Adipose tissue (tissue), 3 donors: ENCODE data around the gene SH3RF3. TPM values are rescaled to one million over a fixed set of nuclear protein-coding genes. Genes with fewer than 3 reads are reported as not detected.
"Not testable (repeated sequence)": the region's sequence is repeated elsewhere in the genome, so short reads cannot be mapped to it uniquely, and the experiment has no call there.

Experiments used
- H3K27ac ChIP-seq: one replicate; pipeline ENCODE4 v1.5.1; 2013; ENCODE audit warnings: low read depth, low read length
- WGBS, 3 donors: extraction: QIAGEN DNeasy Blood & Tissue Kit; methylation state at CpG; one replicate each; pipeline ENCODE4 v1.1.7; 2013; 5-methylcytosine and 5-hydroxymethylcytosine counted together
- polyA plus RNA-seq, 3 donors: library from polyadenylated mRNA; stranded (reverse); fragments of 200-250 nt; gene quantifications; one replicate each; pipeline ENCODE4 v1.2.3, GENCODE V29; 2013
- donor health status: healthy with polysubstance abuse.
- donor health status: Bipolar disorder and iron deficiency.
- donor health status: healthy.

The SH3RF3 gene
- polyA plus RNA-seq, 3 donors, result 1.2 to 6.5 (median 5.4) TPM

GRCh38 chr2:109148117-109148746, 19.2 kb downstream of the SH3RF3 start:
- 69 to 87% (median 73%) methylated on average over 12 of the region's 12 CpGs for WGBS, 3 donors
- H3K27ac ChIP-seq, result no peak overlapping the region

- H3K27ac ChIP-seq, result no peak overlapping the region
- WGBS, 3 donors, result 62 to 80% (median 76%) methylated on average over 8 of the region's 8 CpGs
These were observed 20.1 kb downstream of the SH3RF3 start for GRCh38 chr2:109148991-109149645.

GRCh38 chr2:109150559-109150958, 21.6 kb downstream of the SH3RF3 start:
- WGBS, 3 donors, result 78 to 97% (median 88%) methylated on average over 3 of the region's 3 CpGs
- H3K27ac ChIP-seq, result no peak overlapping the region

GRCh38 chr2:109151519-109151918, 22.5 kb downstream of the SH3RF3 start:
- H3K27ac ChIP-seq, result no peak overlapping the region
- WGBS, 3 donors, result 84 to 91% (median 91%) methylated on average over 4 of the region's 4 CpGs

GRCh38 chr2:109153005-109153784, 24.2 kb downstream of the SH3RF3 start:
- 86 to 88% (median 86%) methylated on average over 10 of the region's 10 CpGs for WGBS, 3 donors

GRCh38 chr2:109153807-109154206, 24.8 kb downstream of the SH3RF3 start:
- no peak overlapping the region for H3K27ac ChIP-seq
- WGBS, 3 donors, result 72 to 86% (median 78%) methylated on average over 5 of the region's 5 CpGs

More at GRCh38 chr2:109153005-109153784, 24.2 kb downstream of the SH3RF3 start:
- no peak overlapping the region for H3K27ac ChIP-seq

- WGBS, 3 donors, result 80 to 94% (median 81%) methylated on average over 3 of the region's 3 CpGs
- no peak overlapping the region for H3K27ac ChIP-seq
These were observed 25.2 kb downstream of the SH3RF3 start for GRCh38 chr2:109154226-109154625.

GRCh38 chr2:109155553-109156451, 26.8 kb downstream of the SH3RF3 start:
- H3K27ac ChIP-seq, result no peak overlapping the region
- WGBS, 3 donors, result 64 to 67% (median 67%) methylated on average over 11 of the region's 11 CpGs

GRCh38 chr2:109157563-109158105, 28.6 kb downstream of the SH3RF3 start:
- 83 to 97% (median 91%) methylated on average over 5 of the region's 5 CpGs for WGBS, 3 donors
- no peak overlapping the region for H3K27ac ChIP-seq

- H3K27ac ChIP-seq, result no peak overlapping the region
- 72 to 96% (median 92%) methylated on average over 5 of the region's 5 CpGs for WGBS, 3 donors
These were observed 29.2 kb downstream of the SH3RF3 start for GRCh38 chr2:109158237-109158636.

- 83 to 96% (median 92%) methylated on average over 13 of the region's 13 CpGs for WGBS, 3 donors
- no peak overlapping the region for H3K27ac ChIP-seq
These were observed 30.1 kb downstream of the SH3RF3 start for GRCh38 chr2:109159096-109159495.

- no peak overlapping the region for H3K27ac ChIP-seq
- 72 to 83% (median 82%) methylated on average over 8 of the region's 8 CpGs for WGBS, 3 donors
These were observed 31.9 kb downstream of the SH3RF3 start for GRCh38 chr2:109160714-109161440.

GRCh38 chr2:109162367-109162766, 33.4 kb downstream of the SH3RF3 start:
- H3K27ac ChIP-seq, result not testable (repeated sequence)

GRCh38 chr2:109162999-109163398, 34.0 kb downstream of the SH3RF3 start:
- no peak overlapping the region for H3K27ac ChIP-seq
- WGBS, 3 donors, result 40 to 53% (median 48%) methylated on average over 7 of the region's 7 CpGs

More at GRCh38 chr2:109162367-109162766, 33.4 kb downstream of the SH3RF3 start:
- 88 to 94% (median 91%) methylated on average over 2 of the region's 2 CpGs for WGBS, 3 donors

GRCh38 chr2:109164311-109164710, 35.3 kb downstream of the SH3RF3 start:
- WGBS, 3 donors, result 30 to 53% (median 51%) methylated on average over 1 of the region's 1 CpG
- H3K27ac ChIP-seq, result no peak overlapping the region

GRCh38 chr2:109164739-109165221, 35.8 kb downstream of the SH3RF3 start:
- 34 to 61% (median 36%) methylated on average over 3 of the region's 3 CpGs for WGBS, 3 donors

GRCh38 chr2:109166811-109167210, 37.8 kb downstream of the SH3RF3 start:
- 58 to 77% (median 77%) methylated on average over 2 of the region's 2 CpGs for WGBS, 3 donors
- H3K27ac ChIP-seq, result no peak overlapping the region

More at GRCh38 chr2:109164739-109165221, 35.8 kb downstream of the SH3RF3 start:
- H3K27ac ChIP-seq, result no peak overlapping the region
